Common myeloid progenitor, CD34-positive (primary cell): Measurements from ENCODE around the gene LRATD1.

ENCODE experiments used
- CTCF ChIA-PET: fragments of 350-600 bp; sonication (Branson Sonifier 250); formaldehyde crosslinking; loops from one replicate; lab custom pipeline; 2021; ENCODE audit warnings: antibody characterized with exemption; lab: Charles Lee
- POLR2A ChIA-PET: fragments of 350-600 bp; sonication (Branson Sonifier 250); formaldehyde crosslinking; loops from one replicate; lab custom pipeline; 2021; ENCODE audit warnings: antibody characterized with exemption; lab: Charles Lee
- DNase-seq, 3 donors: peaks; one replicate each; pipeline versions ENCODE4 v3.0.0 to v3.0.0-alpha.2; 2013
- H3K27ac ChIP-seq, 2 experiments: 1 replicate in 1 of 2; 2 replicates in 1 of 2; pipeline ENCODE4 v1.7.0; 2013; ENCODE audit warnings: inconsistent platforms in 2 of 2, low read length in 2 of 2, mild to moderate bottlenecking in 2 of 2, low read depth in 1 of 2, moderate library complexity in 1 of 2; ENCODE audit not compliant: severe bottlenecking in 2 of 2, insufficient read depth in 1 of 2, poor library complexity in 1 of 2
- H3K27me3 ChIP-seq, 5 experiments: replicated peaks in 2 of 5; 1 replicate in 3 of 5; 2 replicates in 2 of 5; pipeline versions ENCODE4 v1.6.1 to v1.7.0; 2013; ENCODE audit warnings: low read length in 4 of 5, mild to moderate bottlenecking in 2 of 5, moderate library complexity in 2 of 5, inconsistent platforms in 1 of 5; ENCODE audit not compliant: insufficient read depth in 5 of 5, control insufficient read depth in 4 of 5
- H3K36me3 ChIP-seq, 4 experiments: 1 replicate in 2 of 4; 2 replicates in 2 of 4; pipeline versions ENCODE4 v1.6.1 to v1.7.0; 2013; ENCODE audit warnings: low read length in 3 of 4, control low read depth in 1 of 4, mild to moderate bottlenecking in 1 of 4; ENCODE audit not compliant: control insufficient read depth in 4 of 4, insufficient read depth in 4 of 4
- H3K4me1 ChIP-seq, 4 experiments: 1 replicate in 3 of 4; 2 replicates in 1 of 4; pipeline versions ENCODE4 v1.6.1 to v1.7.1; 2013; ENCODE audit warnings: low read length in 3 of 4, mild to moderate bottlenecking in 3 of 4, control low read depth in 1 of 4, inconsistent platforms in 1 of 4, moderate library complexity in 1 of 4; ENCODE audit not compliant: control insufficient read depth in 4 of 4, insufficient read depth in 4 of 4; ENCODE audit errors: control extremely low read depth in 1 of 4
- H3K4me3 ChIP-seq, 7 experiments: 1 replicate in 4 of 7; 2 replicates in 3 of 7; pipeline versions ENCODE4 v1.5.1 to v1.7.0; 2013; ENCODE audit warnings: mild to moderate bottlenecking in 7 of 7, low read length in 6 of 7, moderate library complexity in 6 of 7, inconsistent platforms in 2 of 7, low read depth in 2 of 7, control low read depth in 1 of 7; ENCODE audit not compliant: insufficient read depth in 4 of 7, control insufficient read depth in 1 of 7; ENCODE audit errors: extremely low read depth in 1 of 7
- H3K9me3 ChIP-seq, 5 experiments: 1 replicate in 4 of 5; 2 replicates in 1 of 5; pipeline versions ENCODE4 v1.6.1 to v1.7.1; 2013; ENCODE audit warnings: low read length in 4 of 5, mild to moderate bottlenecking in 2 of 5, inconsistent platforms in 1 of 5, low read depth in 1 of 5, moderate library complexity in 1 of 5; ENCODE audit not compliant: control insufficient read depth in 4 of 5, insufficient read depth in 2 of 5; ENCODE audit errors: control extremely low read depth in 1 of 5
- WGBS: methylation state at CpG from one replicate; pipeline ENCODE4 v1.1.5; 2013; ENCODE audit not compliant: insufficient coverage; 5-methylcytosine and 5-hydroxymethylcytosine counted together

The LRATD1 gene

DNA sequence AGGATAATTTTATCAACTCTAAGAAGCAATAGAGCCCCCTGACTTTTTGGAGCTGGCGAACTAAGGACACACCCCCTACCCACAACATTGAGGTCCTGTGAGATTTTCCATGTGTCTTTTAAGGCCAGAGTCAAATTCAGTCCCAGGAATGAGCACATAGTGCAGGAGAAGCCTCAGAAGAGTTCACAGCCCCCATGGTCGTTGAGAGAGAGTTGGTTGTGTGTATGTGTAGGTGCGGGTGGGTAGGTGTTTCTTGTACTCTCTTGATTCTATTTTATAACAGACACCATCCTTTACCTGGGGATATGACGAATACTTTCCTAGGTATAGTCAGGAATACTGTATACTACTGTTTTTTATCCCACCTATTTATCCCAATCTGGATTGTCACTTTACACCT lies 8.6 kb downstream of the LRATD1 start:
- Histone ChIP-seq H3K27me3 (peaks cover 9 to 28% (median 12%) of the 10 kb centered on the region in 5 experiments), H3K36me3 (no peaks in the 10 kb centered on the region), H3K27ac (no peak overlapping the region), H3K4me3 (no peak overlapping the region), H3K9me3 (no peaks in the 10 kb centered on the region), H3K4me1 (no peaks in the 10 kb centered on the region)
- ChIA-PET POLR2A (no interaction called here), CTCF (no interaction called here)
- DNase-seq, result no peak
- WGBS, result no CpG with 5 or more reads among the region's 4 CpGs

DNA sequence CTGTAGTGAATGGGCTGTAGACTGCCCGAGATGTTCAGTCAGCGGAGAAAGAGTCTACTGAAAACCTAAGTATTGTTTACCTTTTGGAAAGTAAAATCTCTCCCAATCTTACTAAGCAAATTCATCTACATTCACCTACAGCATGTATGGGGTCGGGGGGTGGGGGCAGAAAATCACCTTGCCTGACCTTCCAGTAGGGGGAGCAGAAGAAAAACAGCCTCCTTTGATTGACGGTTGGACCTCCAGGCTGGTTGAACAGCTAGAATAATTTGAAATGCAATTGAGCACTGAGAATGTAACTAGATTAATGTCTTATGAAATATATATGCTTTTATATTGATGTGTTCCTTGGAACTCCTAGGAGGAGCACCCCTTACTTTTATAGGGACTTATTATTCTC lies 10.0 kb downstream of the LRATD1 start:
- DNase-seq, result no peak
- ChIA-PET CTCF (no interaction called here), POLR2A (no interaction called here)
- H3K27ac ChIP-seq, result no peak overlapping the region
- no peaks in the 10 kb centered on the region for H3K9me3 ChIP-seq
- no CpG with 5 or more reads among the region's 4 CpGs for WGBS
- H3K4me1 ChIP-seq, result no peaks in the 10 kb centered on the region
- H3K4me3 ChIP-seq, result no peak overlapping the region
- no peaks in the 10 kb centered on the region for H3K36me3 ChIP-seq
- peaks cover under 1 to 15% (median 7%) of the 10 kb centered on the region in 5 experiments for H3K27me3 ChIP-seq

DNA sequence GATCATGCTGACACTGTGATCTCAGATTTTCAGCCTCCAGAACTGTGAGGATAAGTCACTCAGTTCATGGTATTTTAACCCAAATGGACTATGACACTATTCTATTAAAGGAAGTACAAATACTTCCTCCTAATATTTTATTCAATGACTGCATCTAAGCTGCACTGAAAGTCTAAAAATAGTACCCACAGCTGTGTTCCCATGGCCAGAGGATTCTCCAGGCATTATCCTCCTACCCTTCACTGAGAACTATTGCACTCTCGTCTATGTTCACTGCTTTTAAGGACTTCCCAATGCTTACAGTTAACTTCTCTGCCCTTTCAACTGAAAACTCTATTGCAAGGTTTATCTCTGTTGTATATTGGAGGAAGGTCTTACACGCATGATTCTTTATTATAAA lies 15.2 kb downstream of the LRATD1 start:
- H3K36me3 ChIP-seq, result no peaks in the 10 kb centered on the region
- H3K9me3 ChIP-seq, result no peaks in the 10 kb centered on the region
- POLR2A ChIA-PET, result no interaction called here
- 60% methylated on average over 1 of the region's 2 CpGs for WGBS
- no peak for DNase-seq
- no peaks in the 10 kb centered on the region for H3K4me1 ChIP-seq
- H3K27me3 ChIP-seq, result peaks cover 0 to 3% (median 0%) of the 10 kb centered on the region in 5 experiments
- CTCF ChIA-PET, result no interaction called here
- H3K4me3 ChIP-seq, result no peak overlapping the region
- no peak overlapping the region for H3K27ac ChIP-seq

DNA sequence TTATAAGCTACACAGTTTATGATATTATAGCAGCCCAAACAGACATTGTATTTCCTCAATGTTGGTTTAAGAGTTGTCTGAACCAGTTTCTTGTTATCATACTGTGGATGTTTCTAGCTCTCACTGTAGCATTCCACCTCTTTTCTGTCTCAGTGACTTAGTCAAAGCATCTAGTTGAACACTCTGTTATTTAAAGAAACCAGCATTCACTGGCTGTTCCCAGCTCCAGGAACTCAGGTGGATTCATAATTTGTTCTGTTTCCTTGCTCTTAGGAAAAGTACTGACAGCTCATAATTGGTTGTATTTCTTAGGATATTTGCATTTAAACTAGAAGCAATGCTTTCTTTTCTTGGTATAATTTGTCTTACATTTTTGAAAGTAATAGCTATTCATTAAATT lies 17.5 kb downstream of the LRATD1 start:
- CTCF ChIA-PET, result no interaction called here

DNA sequence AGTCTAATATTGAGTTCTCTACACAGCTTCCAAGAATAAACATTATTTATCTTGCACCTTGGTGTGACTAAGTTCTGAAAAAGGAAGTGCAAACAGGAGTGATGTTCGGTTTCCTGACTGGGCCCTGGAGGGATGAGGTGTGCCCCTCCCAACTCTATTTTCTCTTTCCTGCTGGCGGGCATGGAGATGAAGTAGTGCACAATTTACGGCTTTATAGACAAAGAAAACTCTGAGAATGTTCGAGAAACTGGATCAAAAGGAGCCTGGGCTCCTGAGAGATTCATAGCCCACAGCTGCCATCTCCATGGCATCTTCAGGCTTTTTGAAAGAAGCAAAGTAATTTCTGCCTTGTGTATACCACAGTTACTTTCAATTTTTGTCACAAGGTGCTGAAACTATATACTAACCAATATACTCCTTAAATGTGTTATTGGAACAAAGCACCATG lies 22.3 kb downstream of the LRATD1 start:
- ChIA-PET POLR2A (no interaction called here), CTCF (no interaction called here)
- no peaks in the 10 kb centered on the region for H3K4me1 ChIP-seq
- no peaks in the 10 kb centered on the region for H3K27me3 ChIP-seq
- DNase-seq, result no peak
- H3K36me3 ChIP-seq, result no peaks in the 10 kb centered on the region
- no peak overlapping the region for H3K27ac ChIP-seq
- WGBS, result 29% methylated on average over 4 of the region's 4 CpGs
- no peak overlapping the region for H3K4me3 ChIP-seq
- H3K9me3 ChIP-seq, result no peaks in the 10 kb centered on the region

More for the DNA sequence above, 17.5 kb downstream of the LRATD1 start:
- Histone ChIP-seq H3K27me3 (peaks cover 0 to 3% (median 0%) of the 10 kb centered on the region in 5 experiments), H3K4me3 (no peak overlapping the region), H3K27ac (no peak overlapping the region), H3K4me1 (no peaks in the 10 kb centered on the region), H3K9me3 (no peaks in the 10 kb centered on the region), H3K36me3 (no peaks in the 10 kb centered on the region)
- POLR2A ChIA-PET, result no interaction called here
- DNase-seq, result no peak

DNA sequence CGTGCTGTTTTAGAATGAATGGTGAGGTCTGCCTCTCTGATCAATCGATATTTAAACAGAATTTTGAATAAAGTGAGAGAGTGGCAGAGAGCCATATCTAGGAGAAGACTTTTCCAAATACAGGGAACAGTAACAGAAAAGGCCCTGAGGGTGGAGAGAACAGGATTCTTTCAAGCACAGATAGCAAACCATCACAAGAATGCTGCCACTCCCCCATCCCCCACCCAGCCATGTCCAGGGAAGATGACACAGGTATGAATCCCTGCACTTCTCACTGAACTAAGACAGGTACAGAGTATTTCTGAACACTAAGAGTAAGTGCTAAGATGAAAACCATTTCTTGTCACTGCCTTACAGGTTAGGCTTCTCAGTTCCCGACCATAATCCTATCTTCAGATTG lies 23.6 kb downstream of the LRATD1 start:
- H3K9me3 ChIP-seq, result no peaks in the 10 kb centered on the region
- H3K4me1 ChIP-seq, result no peaks in the 10 kb centered on the region
- no peak for DNase-seq
- no peaks in the 10 kb centered on the region for H3K27me3 ChIP-seq
- no peak overlapping the region for H3K4me3 ChIP-seq
- H3K27ac ChIP-seq, result no peak overlapping the region
- ChIA-PET POLR2A (no interaction called here), CTCF (no interaction called here)
- 100% methylated on average over 2 of the region's 3 CpGs for WGBS
- no peaks in the 10 kb centered on the region for H3K36me3 ChIP-seq

DNA sequence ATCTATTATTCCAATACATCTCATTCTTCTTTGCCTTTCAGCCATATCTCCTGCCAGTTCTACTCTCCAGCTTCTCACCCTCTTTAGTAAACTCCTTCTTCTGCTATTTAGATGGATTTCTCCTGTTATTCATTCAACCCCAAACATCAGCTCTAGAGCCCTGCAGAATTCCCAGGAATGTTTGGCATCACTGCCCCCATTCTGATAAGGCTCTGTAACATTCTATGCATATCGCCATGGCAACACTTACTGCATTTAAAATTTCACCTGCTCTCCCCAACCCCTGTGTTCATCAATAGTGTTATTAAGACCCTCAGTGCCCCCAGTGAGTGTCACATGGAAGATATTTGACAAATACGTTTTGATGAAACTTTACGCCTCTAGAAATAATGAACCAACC lies 28.6 kb downstream of the LRATD1 start:
- no peak for DNase-seq
- no peak overlapping the region for H3K27ac ChIP-seq
- no peaks in the 10 kb centered on the region for H3K4me1 ChIP-seq
- no peaks in the 10 kb centered on the region for H3K36me3 ChIP-seq
- 63% methylated on average over 2 of the region's 3 CpGs for WGBS
- POLR2A ChIA-PET, result no interaction called here
- CTCF ChIA-PET, result no interaction called here
- no peak overlapping the region for H3K4me3 ChIP-seq
- no peaks in the 10 kb centered on the region for H3K9me3 ChIP-seq
- H3K27me3 ChIP-seq, result no peaks in the 10 kb centered on the region
